Measurements from ENCODE around the gene FAM153A. TPM values are rescaled to one million over a fixed set of nuclear protein-coding genes. Genes with fewer than 3 reads are reported as not detected.
"Not testable (repeated sequence)": the region's sequence is repeated elsewhere in the genome, so short reads cannot be mapped to it uniquely, and the experiment has no call there.

FAM153A gene
- total and polyA plus RNA-seq, 3 donors from 2014 or later, result 75.0 to 128 (median 104) TPM

DNA sequence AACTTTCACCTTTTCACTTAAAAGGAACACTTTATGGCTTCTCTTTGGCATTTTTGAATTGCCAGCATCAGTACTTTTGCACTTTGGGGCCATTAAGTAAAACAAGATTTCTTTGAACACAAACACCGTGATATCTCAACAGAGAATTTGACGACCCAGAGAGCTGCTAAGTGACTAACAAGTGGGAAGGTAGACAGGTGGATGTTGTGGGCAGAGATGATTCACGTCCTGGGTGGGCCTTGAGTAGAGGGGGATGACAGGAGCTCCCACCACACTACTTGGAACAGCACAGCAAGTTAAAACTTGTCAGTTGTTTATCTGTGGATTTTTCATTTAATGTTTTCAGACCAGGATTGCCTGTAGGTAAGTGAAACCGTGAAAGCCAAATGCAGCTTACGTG is 18.7 kb upstream of the FAM153A start:
- intact Hi-C loops (cut with DNase I; ENCODE audit: low total_unique reads); DNase-seq; H3K4me3 ChIP-seq; H3K4me1 ChIP-seq; H3K9me3 ChIP-seq; H3K27ac ChIP-seq; H3K27me3 ChIP-seq; H3K36me3 ChIP-seq (ENCODE audit: low read depth, missing control alignments): not testable (repeated sequence)
- 84 to 88% methylated on average over 3 to 5 of the region's 5 CpGs for WGBS, 2 donors

DNA sequence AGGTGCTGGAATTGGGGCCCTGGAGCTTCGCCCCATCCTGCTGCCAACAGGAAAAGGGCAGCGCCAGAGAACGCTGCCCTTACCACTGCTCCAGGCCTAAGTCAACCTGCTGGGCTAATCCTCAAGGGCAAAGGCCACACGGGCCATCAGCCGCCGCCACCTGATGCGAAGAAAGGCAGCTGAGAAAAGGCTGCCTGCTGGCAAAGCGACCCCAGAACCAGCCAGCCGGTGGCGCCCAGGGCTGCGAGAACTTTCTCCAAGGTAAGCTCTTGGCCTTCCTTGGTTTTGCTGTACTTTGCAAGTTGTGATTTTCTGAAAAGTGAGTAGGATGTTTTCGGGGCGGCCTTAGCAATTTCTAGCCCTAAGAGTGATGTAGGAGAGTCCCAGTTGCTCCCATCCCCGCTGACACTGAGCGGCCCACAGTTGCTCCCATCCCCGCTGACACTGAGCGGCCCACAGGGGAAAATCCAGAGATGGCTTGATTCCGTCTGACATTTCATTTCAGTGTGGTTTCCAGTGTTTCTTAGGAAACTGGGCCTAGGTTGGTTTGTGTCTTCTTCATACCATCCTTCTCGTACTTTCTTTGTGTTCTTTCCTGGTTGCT is 15.6 kb upstream of the FAM153A start:
- WGBS, 2 donors, result 88% methylated on average over 8 of the region's 19 CpGs; no CpG with 5 or more reads in 1 of the 2 donors
- DNase-seq; H3K27ac ChIP-seq; H3K4me1 ChIP-seq; H3K36me3 ChIP-seq (ENCODE audit: low read depth, missing control alignments); intact Hi-C loops (cut with DNase I; ENCODE audit: low total_unique reads); H3K4me3 ChIP-seq; H3K9me3 ChIP-seq; H3K27me3 ChIP-seq: not testable (repeated sequence)

DNA sequence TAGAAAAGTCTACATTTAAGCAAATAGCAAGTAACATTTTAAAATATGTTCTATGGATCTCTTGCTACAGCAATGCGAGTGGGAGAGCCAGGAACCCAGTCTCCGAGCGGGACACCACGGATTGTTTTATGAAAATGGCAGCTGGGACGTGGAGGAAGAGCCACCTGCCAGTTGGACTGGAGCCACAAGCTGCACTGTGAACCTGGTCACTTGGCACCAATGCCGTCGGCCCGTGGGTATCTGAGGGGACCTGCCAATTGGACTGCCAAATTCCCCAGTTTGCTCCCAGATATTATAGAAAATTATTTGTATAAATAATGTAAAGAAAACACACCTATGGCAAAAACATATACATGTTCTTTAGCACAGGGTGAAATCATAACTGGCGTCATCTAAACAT is 10.6 kb upstream of the FAM153A start:
- 81% methylated on average over 4 to 5 of the region's 9 CpGs for WGBS, 2 donors

DNA sequence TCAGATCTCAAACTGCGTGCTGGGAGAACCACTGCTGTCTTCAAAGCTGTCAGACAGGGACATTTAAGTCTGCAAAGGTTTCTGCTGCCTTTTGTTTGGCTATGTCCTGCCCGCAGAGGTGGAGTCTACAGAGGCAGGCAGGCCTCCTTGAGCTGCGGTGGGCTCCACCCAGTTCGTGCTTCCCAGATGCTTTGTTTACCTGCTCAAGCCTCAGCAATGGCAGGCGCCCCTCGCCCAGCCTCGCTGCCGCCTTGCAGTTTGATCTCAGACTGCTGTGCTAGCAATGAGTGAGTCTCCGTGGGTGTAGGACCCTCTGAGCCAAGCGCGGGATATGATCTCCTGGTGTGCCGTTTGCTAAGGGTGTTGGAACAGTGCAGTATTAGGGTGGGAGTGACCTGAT is 8.9 kb upstream of the FAM153A start:
- 87 to 100% methylated on average over 1 to 8 of the region's 12 CpGs for WGBS, 2 donors
- H3K27me3 ChIP-seq; H3K4me1 ChIP-seq; intact Hi-C loops (cut with DNase I; ENCODE audit: low total_unique reads); H3K9me3 ChIP-seq; H3K27ac ChIP-seq; H3K4me3 ChIP-seq; DNase-seq; H3K36me3 ChIP-seq (ENCODE audit: low read depth, missing control alignments): not testable (repeated sequence)

More for the DNA sequence above, 10.6 kb upstream of the FAM153A start:
- DNase-seq; H3K27me3 ChIP-seq; H3K4me1 ChIP-seq; H3K36me3 ChIP-seq (ENCODE audit: low read depth, missing control alignments); H3K27ac ChIP-seq; H3K4me3 ChIP-seq; H3K9me3 ChIP-seq; intact Hi-C loops (cut with DNase I; ENCODE audit: low total_unique reads): not testable (repeated sequence)

DNA sequence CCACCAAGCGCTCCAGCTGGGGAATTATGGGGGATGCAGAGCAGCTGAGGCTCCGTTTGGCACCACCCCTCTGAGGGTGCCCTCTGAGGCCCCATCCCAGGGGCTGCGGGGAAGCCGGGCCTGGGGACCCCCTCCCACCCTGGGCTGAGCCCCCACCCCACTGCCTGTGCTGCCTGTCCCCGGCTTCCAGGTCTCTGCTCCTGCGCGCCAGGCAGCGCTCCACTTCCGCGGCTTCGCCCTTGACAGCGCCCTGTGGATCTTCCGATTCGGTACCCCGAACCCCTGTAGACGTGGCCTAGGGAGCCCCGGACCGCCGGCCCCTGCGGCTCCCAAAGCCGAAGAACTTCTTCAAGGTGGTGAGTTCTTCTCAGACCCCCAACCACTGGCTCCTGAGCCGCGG is 530 bp downstream of the FAM153A start:
- 78% methylated on average over 3 of the region's 23 CpGs; no CpG with 5 or more reads in 1 of the 2 donors for WGBS, 2 donors

DNA sequence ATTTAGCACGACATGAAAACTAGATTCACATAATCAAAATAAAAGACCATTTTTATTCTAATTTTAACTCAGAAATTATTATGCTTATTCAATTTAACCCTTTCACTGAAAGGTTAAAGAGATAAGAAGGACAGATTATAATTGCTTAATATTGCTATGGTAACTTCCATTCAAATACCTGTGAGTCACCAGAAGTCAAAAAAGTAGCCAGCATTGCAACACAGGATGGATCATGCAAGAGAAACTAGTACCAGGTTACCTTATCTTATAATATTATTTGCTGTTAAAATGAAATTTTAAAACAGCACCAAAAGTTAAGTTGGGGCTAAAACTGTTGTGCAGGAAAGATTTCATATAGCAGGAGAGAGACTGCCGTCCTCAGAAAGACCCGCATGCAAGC is 11.5 kb downstream of the FAM153A start:
- WGBS, 2 donors, result 53 to 89% methylated on average over 1 of the region's 3 CpGs
- H3K27ac ChIP-seq; H3K4me3 ChIP-seq; H3K4me1 ChIP-seq; H3K36me3 ChIP-seq (ENCODE audit: low read depth, missing control alignments); H3K27me3 ChIP-seq; intact Hi-C loops (cut with DNase I; ENCODE audit: low total_unique reads); H3K9me3 ChIP-seq; DNase-seq: not testable (repeated sequence)

More for the DNA sequence above, 530 bp downstream of the FAM153A start:
- H3K4me3 ChIP-seq; intact Hi-C loops (cut with DNase I; ENCODE audit: low total_unique reads); H3K36me3 ChIP-seq (ENCODE audit: low read depth, missing control alignments); H3K27me3 ChIP-seq; DNase-seq; H3K4me1 ChIP-seq; H3K27ac ChIP-seq; H3K9me3 ChIP-seq: not testable (repeated sequence)

DNA sequence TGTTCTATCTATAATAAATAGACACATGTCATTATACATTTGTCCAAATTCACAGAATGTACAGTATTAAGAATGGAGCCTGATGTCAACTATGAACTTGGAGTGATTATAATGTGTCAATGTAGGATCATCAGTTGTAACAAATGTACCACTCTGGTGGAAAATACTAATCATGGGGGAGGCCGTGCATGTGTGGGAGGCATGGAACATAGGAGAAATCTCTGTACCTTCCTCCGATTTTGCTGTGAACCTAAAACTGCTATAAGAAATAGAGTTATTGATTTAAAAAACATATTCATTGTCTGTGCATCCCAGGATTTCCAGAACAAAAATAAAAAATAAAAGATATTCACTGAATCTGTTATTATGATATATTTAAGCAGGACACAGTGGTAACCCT is 12.1 kb downstream of the FAM153A start:
- H3K27ac ChIP-seq; H3K36me3 ChIP-seq (ENCODE audit: low read depth, missing control alignments); intact Hi-C loops (cut with DNase I; ENCODE audit: low total_unique reads); H3K4me3 ChIP-seq; H3K4me1 ChIP-seq; H3K9me3 ChIP-seq; H3K27me3 ChIP-seq: not testable (repeated sequence)
- 38 to 63% methylated on average over 2 of the region's 2 CpGs for WGBS, 2 donors
- peak; percentile 43 for DNase-seq

DNA sequence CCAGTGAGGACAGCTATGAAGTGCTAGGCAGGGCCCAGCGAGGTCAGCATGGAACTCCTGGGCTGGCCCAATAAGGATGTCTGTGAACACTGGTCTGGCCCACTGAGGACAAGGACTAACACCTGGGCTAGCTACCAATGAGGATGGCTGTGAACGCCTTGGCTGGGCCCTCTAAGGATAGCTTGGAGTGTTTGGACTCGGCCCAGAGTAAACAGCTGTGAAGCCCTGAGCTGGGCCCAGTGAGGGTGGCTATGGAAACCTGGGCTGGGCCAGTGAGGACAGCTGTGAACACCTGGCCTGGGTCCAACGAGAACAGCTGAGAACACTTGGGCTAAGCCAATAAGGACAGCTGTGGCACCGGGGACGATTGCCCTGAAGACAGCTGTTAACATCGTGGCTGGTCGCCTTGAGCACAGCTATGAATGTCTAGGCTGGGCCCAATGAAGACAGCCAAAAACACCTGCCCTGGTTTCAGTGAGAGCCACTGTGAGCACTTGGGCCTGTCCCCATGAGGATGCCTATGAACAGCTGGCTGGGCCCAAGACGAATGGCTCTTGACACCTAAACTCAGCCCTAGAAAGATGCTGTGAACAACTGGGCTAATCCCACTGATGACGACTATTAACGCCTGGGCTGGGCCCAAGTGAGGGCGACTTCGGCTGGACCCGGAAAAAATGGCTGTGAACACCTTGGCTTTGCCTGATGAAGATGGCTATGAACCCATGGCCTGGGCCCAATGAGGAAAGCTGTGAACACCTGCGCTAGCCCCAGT is 18.8 kb downstream of the FAM153A start:
- H3K27ac ChIP-seq; H3K36me3 ChIP-seq (ENCODE audit: low read depth, missing control alignments); H3K27me3 ChIP-seq; H3K4me1 ChIP-seq; H3K4me3 ChIP-seq; H3K9me3 ChIP-seq; intact Hi-C loops (cut with DNase I; ENCODE audit: low total_unique reads): not testable (repeated sequence)
- DNase-seq, result peak; percentile 18
- WGBS, 2 donors, result 83% methylated on average over 1 of the region's 15 CpGs; no CpG with 5 or more reads in 1 of the 2 donors

DNA sequence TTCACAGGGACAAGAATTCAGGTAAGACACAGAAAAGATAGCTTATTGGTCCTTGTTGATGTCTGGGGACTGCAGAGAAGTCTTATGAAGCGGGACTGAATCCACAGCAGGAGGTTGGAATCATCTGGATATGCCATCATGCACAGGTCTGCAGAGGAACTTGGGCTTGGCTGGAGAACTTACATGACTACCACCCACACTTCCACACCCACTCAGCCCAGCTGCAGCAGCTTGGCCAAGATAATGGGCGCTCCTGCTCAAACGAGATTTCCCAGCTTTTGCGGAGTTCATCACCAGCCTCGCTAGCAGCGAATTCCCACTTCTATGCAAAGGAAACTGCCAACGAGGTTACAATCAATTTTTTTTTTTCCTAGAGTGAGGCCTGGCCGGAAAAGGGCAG is 21.7 kb downstream of the FAM153A start:
- H3K9me3 ChIP-seq; intact Hi-C loops (cut with DNase I; ENCODE audit: low total_unique reads); H3K27me3 ChIP-seq; DNase-seq; H3K4me3 ChIP-seq; H3K27ac ChIP-seq; H3K4me1 ChIP-seq; H3K36me3 ChIP-seq (ENCODE audit: low read depth, missing control alignments): not testable (repeated sequence)
- 81 to 87% methylated on average over 4 to 8 of the region's 8 CpGs for WGBS, 2 donors

DNA sequence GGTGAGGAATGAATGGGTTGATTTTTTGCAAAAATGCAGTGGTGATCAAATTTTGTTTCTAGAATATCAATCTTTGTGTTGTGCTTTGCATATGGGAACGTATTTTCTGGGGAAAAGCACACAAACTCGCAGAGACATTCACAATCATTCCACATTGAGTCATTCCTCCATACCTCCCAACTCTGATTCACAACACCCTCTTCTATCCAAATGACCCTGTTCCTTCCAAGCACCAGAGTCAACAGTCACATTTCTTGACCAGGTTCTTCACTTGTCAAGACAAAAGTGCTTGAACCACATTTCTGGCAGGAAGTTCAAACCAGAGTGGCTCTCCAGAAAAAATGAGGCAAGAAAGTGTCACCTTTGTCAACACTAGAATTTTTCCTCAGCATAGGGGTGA is 35.3 kb downstream of the FAM153A start:
- intact Hi-C loops (cut with DNase I; ENCODE audit: low total_unique reads); DNase-seq; H3K27ac ChIP-seq; H3K27me3 ChIP-seq; H3K4me3 ChIP-seq; H3K4me1 ChIP-seq; H3K9me3 ChIP-seq; H3K36me3 ChIP-seq (ENCODE audit: low read depth, missing control alignments): not testable (repeated sequence)
- 83% methylated on average over 2 of the region's 2 CpGs; no CpG with 5 or more reads in 1 of the 2 donors for whole genome bisulfite sequencing, 2 donors

DNA sequence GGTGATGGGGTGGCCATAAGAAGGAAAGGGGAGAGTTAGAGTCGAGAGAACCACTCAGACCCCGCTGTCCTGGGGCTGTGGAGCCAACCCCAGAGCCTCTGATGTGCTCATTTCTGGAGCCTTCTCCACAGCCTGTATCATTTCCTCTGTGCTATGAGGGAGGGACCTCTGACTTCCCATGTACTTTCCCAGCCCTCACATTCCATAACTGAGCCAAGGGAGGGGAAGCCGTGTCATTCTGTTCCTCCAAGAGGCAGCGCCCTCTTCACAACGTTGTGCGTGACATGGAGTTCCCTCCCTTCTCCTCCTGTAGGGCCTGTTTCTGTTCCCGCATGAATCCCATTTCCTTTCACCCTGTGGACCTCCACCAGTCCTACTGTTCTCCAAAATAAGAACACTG is 57.8 kb downstream of the FAM153A start:
- H3K27me3 ChIP-seq; H3K36me3 ChIP-seq (ENCODE audit: low read depth, missing control alignments); H3K4me3 ChIP-seq; intact Hi-C loops (cut with DNase I; ENCODE audit: low total_unique reads); H3K4me1 ChIP-seq; H3K27ac ChIP-seq; H3K9me3 ChIP-seq: not testable (repeated sequence)
- DNase-seq, result peak; percentile 52
- WGBS, 2 donors, result no CpG with 5 or more reads among the region's 7 CpGs

DNA sequence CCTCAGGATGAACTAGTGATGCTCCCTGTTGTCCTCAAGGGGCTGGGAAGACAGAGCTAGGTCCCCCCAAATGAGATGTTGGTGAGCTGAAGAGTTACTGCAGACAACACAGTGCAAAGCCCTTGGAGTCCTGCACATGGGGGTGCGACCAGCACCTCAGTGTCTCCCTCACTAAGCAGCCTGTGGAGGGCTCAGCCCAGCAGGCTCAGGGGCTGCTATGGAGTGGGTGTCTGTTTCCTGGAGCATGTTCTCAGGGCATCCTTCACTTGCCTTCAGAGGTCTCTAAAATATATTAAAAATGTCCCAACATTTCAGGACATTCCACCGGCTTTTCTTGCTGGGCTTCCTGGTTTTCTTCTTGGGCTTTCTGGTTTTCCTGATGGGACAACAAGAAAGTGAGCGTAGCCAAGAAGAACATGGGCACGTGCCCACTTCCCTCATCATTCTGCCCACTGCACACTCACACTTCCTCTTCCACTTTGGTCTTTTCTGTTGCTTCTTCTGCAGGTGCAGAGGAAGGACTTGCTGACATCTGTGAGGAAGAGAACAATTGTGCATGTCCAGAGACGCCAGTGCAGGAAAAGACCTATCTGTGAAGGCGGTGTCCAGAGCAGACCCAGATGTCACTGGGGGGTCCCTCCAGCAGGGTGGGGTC is 58.7 kb downstream of the FAM153A start:
- H3K9me3 ChIP-seq; H3K27ac ChIP-seq; H3K36me3 ChIP-seq (ENCODE audit: low read depth, missing control alignments); H3K4me1 ChIP-seq; H3K4me3 ChIP-seq; intact Hi-C loops (cut with DNase I; ENCODE audit: low total_unique reads); DNase-seq; H3K27me3 ChIP-seq: not testable (repeated sequence)
- no CpG with 5 or more reads among the region's 6 CpGs for WGBS, 2 donors

Measured in testis (tissue), 3 donors.